Bronchial epithelial cell (primary cell): ENCODE results near the gene CDH18. TPM values are rescaled to one million over a fixed set of nuclear protein-coding genes. Genes with fewer than 3 reads are reported as not detected.
"Not testable (repeated sequence)": the region's sequence is repeated elsewhere in the genome, so short reads cannot be mapped to it uniquely, and the experiment has no call there.

ENCODE experiments used
- DNase-seq: peaks from one replicate; pipeline ENCODE4 v3.0.0-alpha.2; 2010; ENCODE audit warnings: low read depth
- FAIRE-seq: peaks from 2 replicates; lab custom pipeline; 2011; peaks lifted over from hg19 to GRCh38; lab: Jason Lieb, UNC
- H3K27me3 ChIP-seq: 2 replicates; pipeline ENCODE4 v1.5.1; 2011; ENCODE audit warnings: low read length; ENCODE audit not compliant: control insufficient read depth, insufficient read depth
- H3K36me3 ChIP-seq: 2 replicates; pipeline ENCODE4 v1.5.1; 2011; ENCODE audit warnings: low read length; ENCODE audit not compliant: control insufficient read depth, insufficient read depth
- H3K4me3 ChIP-seq: 2 replicates; pipeline ENCODE4 v1.5.1; 2011; ENCODE audit warnings: mild to moderate bottlenecking, low read depth, low read length, control low read depth
- total RNA-seq: library from RNA; depleted of rRNA; stranded (reverse); fragments of >200 nt; gene quantifications from 2 replicates; pipeline ENCODE4 v1.2.1, GENCODE V29; 2014
- TF ChIP-seq, protein P1 (sequence below): IDR thresholded peaks from 2 replicates; pipeline ENCODE4 v1.5.1; 2011; ENCODE audit warnings: mild to moderate bottlenecking, moderate library complexity, low read length, control low read depth, inconsistent platforms; ENCODE audit not compliant: insufficient read depth, severe bottlenecking

CDH18 gene
- total RNA-seq, 1 donor from 2014 or later: under 0.01 TPM

DNA sequence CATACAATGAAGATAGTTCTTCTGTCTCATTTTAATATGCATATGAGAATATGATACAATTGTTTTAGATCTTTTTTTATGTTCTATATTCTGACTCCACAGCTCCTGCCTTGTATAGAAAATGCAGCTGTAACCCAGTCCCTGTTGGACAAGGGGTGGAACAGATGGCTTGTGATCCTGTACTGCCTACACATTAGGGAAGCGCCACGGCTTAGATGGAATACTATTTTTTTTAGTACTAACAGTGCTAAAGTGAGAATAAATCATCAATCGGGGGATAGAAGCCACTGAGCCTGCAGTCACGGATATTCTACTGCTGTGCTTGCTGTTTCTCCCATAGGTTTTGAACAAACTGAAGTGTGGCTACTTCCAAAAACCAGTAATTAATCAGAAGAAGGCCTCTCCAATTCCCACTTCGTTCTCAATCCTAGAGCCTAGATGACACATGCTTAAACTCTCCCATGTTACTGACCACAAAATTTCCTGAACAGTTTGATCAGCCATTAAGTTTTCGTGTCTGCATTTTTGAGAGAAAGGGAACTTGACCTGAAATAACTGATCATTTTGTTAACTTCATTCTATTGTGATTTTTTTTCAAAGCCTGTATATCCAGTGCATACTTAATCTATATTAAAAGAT lies 150.3 kb downstream of the CDH18 start:
- H3K4me3 ChIP-seq: no peak overlapping the region
- TF ChIP-seq, protein P1, sequence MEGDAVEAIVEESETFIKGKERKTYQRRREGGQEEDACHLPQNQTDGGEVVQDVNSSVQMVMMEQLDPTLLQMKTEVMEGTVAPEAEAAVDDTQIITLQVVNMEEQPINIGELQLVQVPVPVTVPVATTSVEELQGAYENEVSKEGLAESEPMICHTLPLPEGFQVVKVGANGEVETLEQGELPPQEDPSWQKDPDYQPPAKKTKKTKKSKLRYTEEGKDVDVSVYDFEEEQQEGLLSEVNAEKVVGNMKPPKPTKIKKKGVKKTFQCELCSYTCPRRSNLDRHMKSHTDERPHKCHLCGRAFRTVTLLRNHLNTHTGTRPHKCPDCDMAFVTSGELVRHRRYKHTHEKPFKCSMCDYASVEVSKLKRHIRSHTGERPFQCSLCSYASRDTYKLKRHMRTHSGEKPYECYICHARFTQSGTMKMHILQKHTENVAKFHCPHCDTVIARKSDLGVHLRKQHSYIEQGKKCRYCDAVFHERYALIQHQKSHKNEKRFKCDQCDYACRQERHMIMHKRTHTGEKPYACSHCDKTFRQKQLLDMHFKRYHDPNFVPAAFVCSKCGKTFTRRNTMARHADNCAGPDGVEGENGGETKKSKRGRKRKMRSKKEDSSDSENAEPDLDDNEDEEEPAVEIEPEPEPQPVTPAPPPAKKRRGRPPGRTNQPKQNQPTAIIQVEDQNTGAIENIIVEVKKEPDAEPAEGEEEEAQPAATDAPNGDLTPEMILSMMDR: no peak
- H3K27me3 ChIP-seq: no peaks in the 10 kb centered on the region
- DNase-seq (no peak), FAIRE-seq (no peak)
- H3K36me3 ChIP-seq: no peaks in the 10 kb centered on the region

DNA sequence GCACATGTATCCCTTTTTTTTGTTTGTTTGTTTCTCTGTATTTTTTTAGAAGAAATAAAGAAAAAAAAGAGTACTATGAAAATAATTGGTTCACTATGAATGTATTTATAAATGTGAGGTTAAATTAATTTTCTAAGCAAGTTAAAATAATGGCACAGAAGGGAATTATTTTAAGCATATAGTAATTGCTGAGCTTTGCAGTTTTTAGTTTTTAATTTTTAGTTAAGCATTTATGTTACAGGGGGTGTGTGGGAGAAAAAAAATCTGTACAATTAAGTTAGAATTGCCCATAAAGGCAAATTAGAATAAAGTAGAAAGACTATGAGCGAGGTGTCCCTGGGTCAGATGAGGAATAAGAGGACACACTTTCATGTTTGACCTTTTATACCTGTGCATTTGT lies 152.6 kb downstream of the CDH18 start:
- DNase-seq (no peak), FAIRE-seq (no peak)
- H3K36me3 ChIP-seq: no peaks in the 10 kb centered on the region
- no peak overlapping the region for H3K4me3 ChIP-seq
- TF ChIP-seq, protein P1: no peak
- H3K27me3 ChIP-seq: no peaks in the 10 kb centered on the region

DNA sequence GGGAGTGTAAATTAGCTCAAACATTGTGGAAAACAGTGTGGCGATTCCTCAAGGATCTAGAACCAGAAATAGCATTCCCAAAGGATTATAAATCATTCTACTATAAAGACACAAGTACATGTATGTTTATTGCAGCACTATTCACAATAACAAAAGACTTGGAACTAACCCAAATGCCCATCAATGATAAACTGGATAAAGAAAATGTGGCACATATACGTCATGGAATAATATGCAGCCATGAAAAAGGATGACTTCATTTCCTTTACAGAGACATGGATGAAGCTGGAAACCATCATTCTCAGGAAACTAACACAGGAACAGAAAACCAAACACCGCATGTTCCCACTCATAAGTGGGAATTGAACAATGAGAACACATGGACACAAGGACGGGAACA lies 175.3 kb downstream of the CDH18 start:
- H3K4me3 ChIP-seq, H3K27me3 ChIP-seq, H3K36me3 ChIP-seq, DNase-seq, FAIRE-seq: not testable (repeated sequence)

- peak; percentile 11 for DNase-seq
- H3K4me3 ChIP-seq: no peak overlapping the region
- FAIRE-seq: no peak
- no peaks in the 10 kb centered on the region for H3K36me3 ChIP-seq
- TF ChIP-seq, protein P1: no peak
- no peaks in the 10 kb centered on the region for H3K27me3 ChIP-seq
Measured at GRCh38 chr5:19806756-19807155, 181.2 kb downstream of the CDH18 start.

- Histone ChIP-seq H3K36me3 (no peaks in the 10 kb centered on the region), H3K27me3 (no peaks in the 10 kb centered on the region), H3K4me3 (no peak overlapping the region)
- TF ChIP-seq, protein P1: no peak
- DNase-seq: no peak
- no peak for FAIRE-seq
Measured at GRCh38 chr5:19802686-19803085, 185.3 kb downstream of the CDH18 start.

DNA sequence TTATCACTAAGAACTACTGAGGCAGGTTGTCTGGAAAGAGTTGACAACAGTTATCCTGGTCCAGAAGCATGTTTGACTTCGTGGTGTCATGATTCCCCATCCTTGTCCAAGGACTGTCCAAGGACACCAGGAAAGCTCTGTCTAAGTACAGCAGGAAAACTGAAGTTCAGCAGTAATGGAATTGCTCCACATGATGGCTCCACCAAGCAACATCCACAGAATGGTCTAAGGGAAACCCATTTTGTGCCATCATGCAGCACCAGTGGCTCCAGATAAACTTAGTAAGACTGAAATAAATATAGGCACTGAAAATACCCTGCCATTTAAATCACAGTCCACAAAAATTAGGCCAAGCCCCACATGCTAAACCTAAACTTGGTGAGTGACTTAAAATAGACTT lies 192.8 kb downstream of the CDH18 start:
- TF ChIP-seq, protein P1: peak; percentile 37
- Histone ChIP-seq H3K4me3 (no peak overlapping the region), H3K27me3 (no peaks in the 10 kb centered on the region), H3K36me3 (no peaks in the 10 kb centered on the region)
- FAIRE-seq (no peak), DNase-seq (peak; percentile 44)
